CD4-positive, alpha-beta T cell (primary cell): ENCODE measurements around the gene PTGES2. TPM values are rescaled to one million over a fixed set of nuclear protein-coding genes. Genes with fewer than 3 reads are reported as not detected.

ENCODE experiments used
- ATAC-seq: fragments of 200-7000 bp; cut with Tn5 transposase; one replicate; pipeline ENCODE4 v1.10.0; 2022; ENCODE audit warnings: mild to moderate bottlenecking; ENCODE audit not compliant: poor library complexity
- CTCF ChIA-PET: fragments of 350-600 bp; sonication (Branson Sonifier 250); formaldehyde crosslinking; loops from one replicate; lab custom pipeline; 2021; ENCODE audit warnings: antibody characterized with exemption, inconsistent platforms; lab: Charles Lee
- POLR2A ChIA-PET: fragments of 350-600 bp; sonication (Branson Sonifier 250); formaldehyde crosslinking; loops from one replicate; lab custom pipeline; 2021; ENCODE audit warnings: antibody characterized with exemption, inconsistent platforms; lab: Charles Lee
- DNase-seq, 14 experiments: peaks; one replicate each; pipeline ENCODE4 v3.0.0-alpha.2; 2013 to 2020; ENCODE audit warnings: mixed read lengths in 2 of 14
- H3K27ac ChIP-seq, 2 donors: one replicate each; pipeline versions ENCODE4 v1.5.1 to v1.7.0; 2013; ENCODE audit warnings: low read length in 2 of 2, low read depth in 1 of 2, mild to moderate bottlenecking in 1 of 2
- H3K27me3 ChIP-seq, 2 experiments: 1 replicate in 1 of 2; 2 replicates in 1 of 2; pipeline versions ENCODE4 v1.6.1 to v1.7.0; 2013; ENCODE audit warnings: low read length in 2 of 2, control low read depth in 1 of 2, mild to moderate bottlenecking in 1 of 2, moderate library complexity in 1 of 2; ENCODE audit not compliant: insufficient read depth in 2 of 2, control insufficient read depth in 1 of 2
- H3K36me3 ChIP-seq: one replicate; pipeline ENCODE4 v1.6.1; 2013; ENCODE audit warnings: low read length, control low read depth; ENCODE audit not compliant: insufficient read depth
- H3K4me1 ChIP-seq: one replicate; pipeline ENCODE4 v1.6.1; 2013; ENCODE audit warnings: low read length, control low read depth; ENCODE audit not compliant: insufficient read depth
- H3K4me3 ChIP-seq: one replicate; pipeline ENCODE4 v1.5.1; 2013; ENCODE audit warnings: mild to moderate bottlenecking, low read length, moderate library complexity
- H3K9me3 ChIP-seq, 2 experiments: 1 replicate in 1 of 2; 2 replicates in 1 of 2; pipeline versions ENCODE4 v1.6.1 to v1.7.0; 2013; ENCODE audit warnings: low read length in 2 of 2, mild to moderate bottlenecking in 2 of 2, control low read depth in 1 of 2, moderate library complexity in 1 of 2; ENCODE audit not compliant: control insufficient read depth in 1 of 2, insufficient read depth in 1 of 2
- H3K27ac Mint-ChIP-seq: one replicate; pipeline ENCODE4 v1.8.0; 2020; ENCODE audit warnings: mixed read lengths
- H3K27me3 Mint-ChIP-seq: one replicate; pipeline ENCODE4 v1.8.0; 2021; ENCODE audit warnings: mixed read lengths
- H3K36me3 Mint-ChIP-seq: one replicate; pipeline ENCODE4 v1.8.0; 2021; ENCODE audit warnings: low read depth, mixed read lengths
- H3K4me1 Mint-ChIP-seq: one replicate; pipeline ENCODE4 v1.8.0; 2021; ENCODE audit warnings: low read depth, mixed read lengths
- H3K4me3 Mint-ChIP-seq: one replicate; pipeline ENCODE4 v1.8.0; 2020; ENCODE audit warnings: mild to moderate bottlenecking, mixed read lengths
- H3K9me3 Mint-ChIP-seq: one replicate; pipeline ENCODE4 v1.8.0; 2020; ENCODE audit warnings: mixed read lengths
- intact Hi-C, 2 experiments: fragments of 100-400 bp; cut with DNase I in 1 of 2; cut with micrococcal nuclease in 1 of 2; formaldehyde crosslinking; loops; one replicate each; pipeline versions ENCODE4 v1.15.1 to v1.9.0; 2023 to 2025; cut with DNase I, micrococcal nuclease
- total RNA-seq, 174 experiments: library from RNA in 2 of 174; stranded (reverse) in 2 of 174; gene quantifications; one replicate each; pipeline ENCODE4 v1.2.3 and lab custom pipeline; 2021 to 2026
- TF ChIP-seq, protein P1 (sequence below): fragments of 200-600 bp; IDR thresholded peaks from one replicate; pipeline ENCODE4 v1.8.0; 2022; ENCODE audit warnings: antibody characterized with exemption, mild to moderate bottlenecking

PTGES2 gene
- total RNA-seq, 2 experiments from 2014 or later, result 43.7 to 43.8 TPM

DNA sequence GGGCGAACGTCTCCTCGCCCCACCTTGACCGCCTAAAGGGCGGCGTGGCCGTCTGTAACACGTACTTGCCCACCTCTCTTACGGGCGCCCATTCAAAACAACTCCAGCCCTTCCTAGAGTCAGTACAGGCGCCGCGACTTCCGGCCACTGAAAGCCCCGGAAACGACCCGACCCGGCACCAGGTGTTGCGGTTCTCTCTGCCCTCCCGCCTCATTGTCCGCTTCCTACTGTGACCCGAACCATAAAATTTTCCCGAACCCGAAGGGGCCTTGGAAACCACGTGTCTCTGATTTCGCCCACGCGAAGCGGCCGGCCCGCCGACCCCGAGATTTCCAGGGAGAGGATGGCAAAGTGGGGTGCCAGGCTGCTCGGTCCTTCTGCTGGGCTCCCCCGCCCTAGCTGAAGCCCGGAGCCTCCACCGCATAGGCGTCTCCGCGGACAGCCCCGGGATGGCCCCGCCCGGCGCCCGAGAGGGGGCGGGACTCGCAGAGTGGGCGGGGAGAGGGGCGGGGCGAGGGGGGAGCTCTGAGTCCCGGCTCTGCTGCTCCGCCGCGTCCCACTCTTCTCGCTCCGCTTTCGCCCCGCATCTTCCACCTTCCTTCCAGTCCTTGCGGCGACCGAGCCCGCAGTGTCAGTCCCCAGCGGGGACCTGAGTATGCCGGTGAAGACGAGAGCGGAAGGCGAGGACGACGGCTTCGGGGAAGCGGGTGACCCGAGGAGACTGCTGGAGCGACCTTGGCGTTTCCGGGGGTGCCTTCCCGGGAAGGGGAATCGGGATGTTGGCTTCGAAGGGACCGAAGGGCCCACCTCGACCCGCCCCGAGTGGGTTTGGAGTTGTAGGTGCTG, 684 bp upstream of the PTGES2 start:
- peak; percentile 79 for ATAC-seq

DNA sequence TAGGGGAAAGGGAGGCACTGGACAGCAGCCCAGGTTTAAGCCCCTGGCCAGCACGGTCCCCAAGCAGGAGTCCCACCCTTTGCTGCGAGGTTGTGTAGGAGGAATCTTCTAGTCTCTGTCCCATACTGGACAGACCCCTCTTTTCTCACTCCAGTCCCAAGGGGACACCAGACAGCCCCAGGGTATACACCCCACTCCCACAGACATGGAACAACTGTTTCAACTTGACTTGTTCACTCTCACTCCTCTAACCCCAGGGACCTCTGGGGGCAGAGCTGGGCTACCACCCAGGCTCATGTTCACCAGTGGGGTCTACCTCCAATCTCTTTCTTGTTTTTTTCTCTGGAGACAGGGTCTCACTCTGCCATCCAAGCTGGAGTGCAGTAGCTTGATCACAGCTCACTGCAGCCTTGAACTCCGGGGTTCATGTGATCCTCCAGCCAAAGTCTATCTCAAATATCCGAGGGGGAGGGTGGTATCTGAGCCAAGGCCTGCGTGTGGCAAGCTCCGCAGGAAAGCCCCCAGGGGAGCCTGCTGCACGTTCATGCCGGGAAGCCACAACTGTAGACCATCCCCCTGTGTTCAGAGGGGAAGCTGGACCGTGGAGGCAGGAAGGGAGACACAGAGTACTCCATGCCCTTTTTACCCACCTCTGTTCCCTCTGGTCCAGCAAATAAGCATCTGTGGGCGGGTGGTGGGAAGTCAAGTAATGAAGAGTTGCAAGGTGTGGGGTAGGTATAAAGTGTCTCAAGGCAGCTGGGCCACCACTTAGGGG, 1.8 kb downstream of the PTGES2 start:
- no peak overlapping the region for H3K27ac ChIP-seq

More for the DNA sequence above, 684 bp upstream of the PTGES2 start:
- TF ChIP-seq, protein P1, sequence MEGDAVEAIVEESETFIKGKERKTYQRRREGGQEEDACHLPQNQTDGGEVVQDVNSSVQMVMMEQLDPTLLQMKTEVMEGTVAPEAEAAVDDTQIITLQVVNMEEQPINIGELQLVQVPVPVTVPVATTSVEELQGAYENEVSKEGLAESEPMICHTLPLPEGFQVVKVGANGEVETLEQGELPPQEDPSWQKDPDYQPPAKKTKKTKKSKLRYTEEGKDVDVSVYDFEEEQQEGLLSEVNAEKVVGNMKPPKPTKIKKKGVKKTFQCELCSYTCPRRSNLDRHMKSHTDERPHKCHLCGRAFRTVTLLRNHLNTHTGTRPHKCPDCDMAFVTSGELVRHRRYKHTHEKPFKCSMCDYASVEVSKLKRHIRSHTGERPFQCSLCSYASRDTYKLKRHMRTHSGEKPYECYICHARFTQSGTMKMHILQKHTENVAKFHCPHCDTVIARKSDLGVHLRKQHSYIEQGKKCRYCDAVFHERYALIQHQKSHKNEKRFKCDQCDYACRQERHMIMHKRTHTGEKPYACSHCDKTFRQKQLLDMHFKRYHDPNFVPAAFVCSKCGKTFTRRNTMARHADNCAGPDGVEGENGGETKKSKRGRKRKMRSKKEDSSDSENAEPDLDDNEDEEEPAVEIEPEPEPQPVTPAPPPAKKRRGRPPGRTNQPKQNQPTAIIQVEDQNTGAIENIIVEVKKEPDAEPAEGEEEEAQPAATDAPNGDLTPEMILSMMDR, result no peak
- Histone ChIP-seq H3K27me3 (no peaks in the 10 kb centered on the region), H3K9me3 (no peaks in the 10 kb centered on the region), H3K4me1 (peaks cover 44% of the 10 kb centered on the region), H3K4me3 (peak overlapping the region; percentile 99), H3K27ac (peak overlapping the region; percentile 94 to 97), H3K36me3 (peaks cover 14% of the 10 kb centered on the region)
- H3K36me3 Mint-ChIP-seq, result peaks cover 20% of the 10 kb centered on the region
- ChIA-PET CTCF (interaction anchor here (0.6 to 1.7 kb wide), 4 partner anchors 10 to 891 kb away, joined by 3 to 10 read pairs (median 4); partner anchors contain the start of gene BBLN), POLR2A (interaction anchor here (0.6 to 3.6 kb wide), 13 partner anchors 11 to 393 kb away, joined by 3 to 29 read pairs (median 3); partner anchors contain the start of genes BBLN, CIZ1, GOLGA2 and NAIF1)
- H3K27me3 Mint-ChIP-seq, result peaks cover 3% of the 10 kb centered on the region
- H3K4me1 Mint-ChIP-seq, result peaks cover 42% of the 10 kb centered on the region
- peak; percentile 69 to 94 (median 84) for DNase-seq
- H3K4me3 Mint-ChIP-seq, result peak overlapping the region; percentile 100
- H3K9me3 Mint-ChIP-seq, result no peaks in the 10 kb centered on the region
- intact Hi-C loops, result loop anchor here (1.0 to 10.0 kb wide), 6 partner anchors 11 to 325 kb away; partner anchors contain the start of genes BBLN (in 2 of the 2), CIZ1 (in 1 of the 2), COQ4 (in 1 of the 2) and FPGS (in 1 of the 2)
- H3K27ac Mint-ChIP-seq, result peak overlapping the region; percentile 100

More for the DNA sequence above, 1.8 kb downstream of the PTGES2 start:
- ChIA-PET POLR2A (interaction anchor here (1.1 to 1.3 kb wide), 2 partner anchors 9 to 125 kb away, joined by 3 read pairs; no protein-coding TSS in a partner anchor), CTCF (interaction anchor here (1.7 kb wide), 1 partner anchor 8 kb away, joined by 8 read pairs; no protein-coding TSS in a partner anchor)
- no peak for DNase-seq
- peaks cover 44% of the 10 kb centered on the region for H3K4me1 ChIP-seq
- H3K9me3 ChIP-seq, result no peaks in the 10 kb centered on the region
- TF ChIP-seq, protein P1, result no peak
- H3K36me3 Mint-ChIP-seq, result peaks cover 30% of the 10 kb centered on the region
- peak overlapping the region; percentile 50 for H3K27ac Mint-ChIP-seq
- H3K4me3 ChIP-seq, result no peak overlapping the region
- H3K27me3 ChIP-seq, result no peaks in the 10 kb centered on the region
- no peaks in the 10 kb centered on the region for H3K27me3 Mint-ChIP-seq
- H3K4me3 Mint-ChIP-seq, result peak overlapping the region; percentile 80
- no peak for ATAC-seq
- H3K9me3 Mint-ChIP-seq, result no peaks in the 10 kb centered on the region
- H3K4me1 Mint-ChIP-seq, result peaks cover 42% of the 10 kb centered on the region
- intact Hi-C loops, result loop anchor here in 1 of 2 experiments (5.0 to 10.0 kb wide), 2 partner anchors 199 to 217 kb away; partner anchors contain the start of genes COQ4, SLC27A4 and TRUB2
- H3K36me3 ChIP-seq, result peaks cover 33% of the 10 kb centered on the region
